Measurements from ENCODE around the gene RAI14. TPM values are rescaled to one million over a fixed set of nuclear protein-coding genes. Genes with fewer than 3 reads are reported as not detected.

RAI14 gene
- total and polyA plus RNA-seq, 2 donors (not counting 3 experiments of a cell fraction or from before 2014, with no cell fraction given): 114 to 369 TPM

DNA sequence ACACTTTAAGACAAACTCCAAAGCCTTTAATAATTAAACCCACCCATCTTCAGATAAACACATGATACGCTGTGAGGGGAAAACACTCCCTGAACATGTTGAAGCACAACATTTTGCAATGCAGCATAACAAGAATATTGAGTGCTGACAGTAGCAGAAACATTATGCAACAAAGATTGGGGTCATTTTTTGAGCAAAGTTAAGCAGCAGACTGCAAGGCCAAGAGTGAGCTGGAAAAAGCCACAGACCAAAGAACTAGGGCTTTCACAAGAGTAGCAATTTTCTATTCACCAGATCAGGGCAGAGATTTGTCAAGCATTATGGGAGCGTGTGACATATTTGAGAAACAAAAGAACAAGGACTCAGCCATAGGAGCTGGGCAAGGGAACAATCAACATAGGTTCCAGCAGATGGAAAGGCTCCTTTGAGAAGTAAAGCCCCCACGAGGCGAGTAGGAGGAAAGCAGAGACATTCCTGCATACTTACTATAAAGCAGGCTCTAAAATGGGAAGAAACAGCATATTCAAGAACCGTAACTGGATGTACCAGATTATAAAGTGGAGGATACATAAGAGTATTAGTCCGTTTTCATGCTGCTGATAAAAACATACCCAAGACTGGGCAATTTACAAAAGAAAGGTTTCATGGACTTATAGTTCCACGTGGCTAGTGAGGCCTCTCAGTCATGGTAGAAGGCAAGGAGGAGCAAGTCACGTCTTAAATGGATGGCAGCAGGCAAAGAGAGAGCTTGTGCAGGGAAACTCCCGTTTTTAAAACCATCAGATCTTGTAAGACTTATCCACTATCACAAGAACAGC lies 178.1 kb downstream of the RAI14 start:
- Histone ChIP-seq H3K9me3 (replicated peaks; ENCODE audit: control insufficient read depth, insufficient read depth, low read length) (no peaks in the 10 kb centered on the region), H3K9ac (replicated peaks; ENCODE audit: extremely low read depth, insufficient read depth, low read length) (no peak overlapping the region), H3K4me1 (ENCODE audit: control insufficient read depth, extremely low read depth, insufficient read depth, low read length) (no peaks in the 10 kb centered on the region), H3K4me3 (replicated peaks in 1 of 3; ENCODE audit: insufficient read depth in 1 of 3, low read depth in 1 of 3, low read length in 3 of 3) (no peak overlapping the region), H4K20me1 (replicated peaks; ENCODE audit: control insufficient read depth, extremely low read depth, insufficient read depth, low read length) (no peaks in the 10 kb centered on the region), H2AFZ (ENCODE audit: low read depth, low read length) (no peak overlapping the region), H3K4me2 (ENCODE audit: insufficient read depth, low read length) (no peak overlapping the region), H3K27ac (ENCODE audit: insufficient read depth, low read depth, low read length) (no peak overlapping the region), H3K9me1 (replicated peaks; ENCODE audit: control insufficient read depth, extremely low read depth, insufficient read depth, low read length) (no peaks in the 10 kb centered on the region), H3K79me2 (ENCODE audit: control insufficient read depth, insufficient read depth, low read length) (no peaks in the 10 kb centered on the region), H3K36me3 (ENCODE audit: control insufficient read depth in 2 of 2, extremely low read depth in 1 of 2, insufficient read depth in 2 of 2, low read length in 2 of 2) (peaks cover 26 to 28% of the 10 kb centered on the region in 2 experiments), H3K27me3 (ENCODE audit: control insufficient read depth in 2 of 2, insufficient read depth in 2 of 2, low read length in 2 of 2) (no peaks in the 10 kb centered on the region)
- intact Hi-C loops (cut with micrococcal nuclease) (no loop called here), dilution Hi-C loops (cut with MboI; ENCODE audit: extremely low pct_ligation_motif_present, low sequenced_read_pairs) (no loop called here)
- ChIA-PET CTCF (interaction anchor here (1.0 to 2.5 kb wide), 3 partner anchors 10 to 348 kb away, joined by 3 to 13 read pairs (median 3); no protein-coding TSS in a partner anchor), POLR2A (no interaction called here)
- DNase-seq (ENCODE audit: low read depth, low spot score) (no peak), FAIRE-seq (no peak)
- TF ChIP-seq MYC (IDR thresholded peaks at IDR 0.05; ENCODE audit: low read depth, low read length) (no peak), GATA2 (IDR thresholded peaks at IDR 0.05; ENCODE audit: insufficient read depth, insufficient read length, low read depth, low read length) (no peak), POLR2AphosphoS5 (IDR thresholded peaks at IDR 0.05; ENCODE audit: insufficient read depth, low read depth, low read length) (no peak), FOS (IDR thresholded peaks at IDR 0.05; ENCODE audit: borderline replicate concordance, insufficient read depth, low read length) (no peak), POLR2A (IDR thresholded peaks at IDR 0.05; ENCODE audit: low read depth, low read length) (no peak), JUN (IDR thresholded peaks at IDR 0.05; ENCODE audit: borderline replicate concordance, insufficient read depth, insufficient read length, low read depth) (no peak), EZH2 (IDR thresholded peaks at IDR 0.05; ENCODE audit: borderline replicate concordance, low read depth, low read length, severe bottlenecking) (no peak)
- TF ChIP-seq, protein P1, sequence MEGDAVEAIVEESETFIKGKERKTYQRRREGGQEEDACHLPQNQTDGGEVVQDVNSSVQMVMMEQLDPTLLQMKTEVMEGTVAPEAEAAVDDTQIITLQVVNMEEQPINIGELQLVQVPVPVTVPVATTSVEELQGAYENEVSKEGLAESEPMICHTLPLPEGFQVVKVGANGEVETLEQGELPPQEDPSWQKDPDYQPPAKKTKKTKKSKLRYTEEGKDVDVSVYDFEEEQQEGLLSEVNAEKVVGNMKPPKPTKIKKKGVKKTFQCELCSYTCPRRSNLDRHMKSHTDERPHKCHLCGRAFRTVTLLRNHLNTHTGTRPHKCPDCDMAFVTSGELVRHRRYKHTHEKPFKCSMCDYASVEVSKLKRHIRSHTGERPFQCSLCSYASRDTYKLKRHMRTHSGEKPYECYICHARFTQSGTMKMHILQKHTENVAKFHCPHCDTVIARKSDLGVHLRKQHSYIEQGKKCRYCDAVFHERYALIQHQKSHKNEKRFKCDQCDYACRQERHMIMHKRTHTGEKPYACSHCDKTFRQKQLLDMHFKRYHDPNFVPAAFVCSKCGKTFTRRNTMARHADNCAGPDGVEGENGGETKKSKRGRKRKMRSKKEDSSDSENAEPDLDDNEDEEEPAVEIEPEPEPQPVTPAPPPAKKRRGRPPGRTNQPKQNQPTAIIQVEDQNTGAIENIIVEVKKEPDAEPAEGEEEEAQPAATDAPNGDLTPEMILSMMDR (IDR thresholded peaks at IDR 0.05; ENCODE audit: extremely low read depth in 1 of 2, insufficient read depth in 1 of 2, low read depth in 1 of 2, low read length in 2 of 2): no peak
- TF ChIP-seq, protein P2, sequence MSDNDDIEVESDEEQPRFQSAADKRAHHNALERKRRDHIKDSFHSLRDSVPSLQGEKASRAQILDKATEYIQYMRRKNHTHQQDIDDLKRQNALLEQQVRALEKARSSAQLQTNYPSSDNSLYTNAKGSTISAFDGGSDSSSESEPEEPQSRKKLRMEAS (IDR thresholded peaks at IDR 0.05; ENCODE audit: insufficient read depth, insufficient read length): no peak
- no TSS peak for BruUV-seq (replicated peaks)

Measured in endothelial cell of umbilical vein (primary cell).